Glutamatergic neuron (in vitro differentiated cells): ENCODE measurements around the gene POLN. TPM values are rescaled to one million over a fixed set of nuclear protein-coding genes. Genes with fewer than 3 reads are reported as not detected.

Experiments
- DNase-seq: peaks from one replicate; pipeline ENCODE4 v3.0.0; 2022
- H3K27ac Mint-ChIP-seq: one replicate; pipeline ENCODE4 v1.8.0; 2020; ENCODE audit warnings: mild to moderate bottlenecking, mixed read lengths, inconsistent platforms; ENCODE audit not compliant: unreplicated experiment
- H3K27me3 Mint-ChIP-seq: one replicate; pipeline ENCODE4 v1.8.0; 2020; ENCODE audit warnings: mild to moderate bottlenecking, moderate library complexity, mixed read lengths, inconsistent platforms; ENCODE audit not compliant: unreplicated experiment
- H3K36me3 Mint-ChIP-seq: one replicate; pipeline ENCODE4 v1.8.0; 2020; ENCODE audit warnings: mild to moderate bottlenecking, mixed read lengths, inconsistent platforms; ENCODE audit not compliant: unreplicated experiment
- H3K4me1 Mint-ChIP-seq: one replicate; pipeline ENCODE4 v1.8.0; 2020; ENCODE audit warnings: mild to moderate bottlenecking, low read depth, mixed read lengths, inconsistent platforms; ENCODE audit not compliant: unreplicated experiment
- H3K4me3 Mint-ChIP-seq: one replicate; pipeline ENCODE4 v1.8.0; 2020; ENCODE audit warnings: mild to moderate bottlenecking, mixed read lengths, inconsistent platforms; ENCODE audit not compliant: unreplicated experiment
- H3K9me3 Mint-ChIP-seq: one replicate; pipeline ENCODE4 v1.8.0; 2020; ENCODE audit warnings: mild to moderate bottlenecking, moderate library complexity, mixed read lengths, inconsistent platforms; ENCODE audit not compliant: unreplicated experiment
- CTCF ChIP-seq: fragments of 200-600 bp; sonication (generic); IDR thresholded peaks from one replicate; pipeline ENCODE4 v1.5.0; 2021; ENCODE audit not compliant: partially characterized antibody, unreplicated experiment
- total RNA-seq: library from RNA; stranded (reverse); fragmentation: NEBNext Ultra II Directional; extraction: Animal tissue kit (Norgen Biotek cat#: 25700); gene quantifications from one replicate; pipeline ENCODE4 v1.2.1, GENCODE V29; 2021; ENCODE audit not compliant: unreplicated experiment

POLN gene
- total RNA-seq, 1 donor from 2014 or later, result 6.8 TPM

- Mint-ChIP-seq H3K4me1 (no peaks in the 10 kb centered on the region), H3K4me3 (no peak overlapping the region), H3K27ac (no peak overlapping the region), H3K36me3 (no peaks in the 10 kb centered on the region), H3K9me3 (peaks cover 6% of the 10 kb centered on the region), H3K27me3 (peaks cover 4% of the 10 kb centered on the region)
- peak; percentile 16 for DNase-seq
- no peak for TF ChIP-seq CTCF
These were observed 170.5 kb downstream of the POLN start for GRCh38 chr4:2071252-2071911.

GRCh38 chr4:2070421-2071251 is 171.3 kb downstream of the POLN start:
- Mint-ChIP-seq H3K9me3 (peaks cover 6% of the 10 kb centered on the region), H3K36me3 (no peaks in the 10 kb centered on the region), H3K4me3 (no peak overlapping the region), H3K27ac (no peak overlapping the region), H3K27me3 (peaks cover 4% of the 10 kb centered on the region), H3K4me1 (no peaks in the 10 kb centered on the region)
- peak; percentile 12 for DNase-seq
- no peak for TF ChIP-seq CTCF

GRCh38 chr4:2069986-2070385 is 171.9 kb downstream of the POLN start:
- Mint-ChIP-seq H3K4me3 (no peak overlapping the region), H3K27me3 (peaks cover 4% of the 10 kb centered on the region), H3K36me3 (no peaks in the 10 kb centered on the region), H3K4me1 (no peaks in the 10 kb centered on the region), H3K27ac (no peak overlapping the region), H3K9me3 (peaks cover 6% of the 10 kb centered on the region)
- DNase-seq, result peak; percentile 9
- no peak for TF ChIP-seq CTCF

- peaks cover 4% of the 10 kb centered on the region for H3K27me3 Mint-ChIP-seq
- TF ChIP-seq CTCF, result no peak
- peaks cover 6% of the 10 kb centered on the region for H3K9me3 Mint-ChIP-seq
- H3K27ac Mint-ChIP-seq, result no peak overlapping the region
- no peaks in the 10 kb centered on the region for H3K36me3 Mint-ChIP-seq
- peak; percentile 14 for DNase-seq
- H3K4me1 Mint-ChIP-seq, result no peaks in the 10 kb centered on the region
- H3K4me3 Mint-ChIP-seq, result no peak overlapping the region
These were observed 172.6 kb downstream of the POLN start for GRCh38 chr4:2069161-2069971.
